NB4 (cell line): ENCODE data around the gene KRTAP3-1.
"Not testable (repeated sequence)": the region's sequence is repeated elsewhere in the genome, so short reads cannot be mapped to it uniquely, and the experiment has no call there.

Source experiments
- MYC ChIP-seq: IDR thresholded peaks from 2 replicates; pipeline ENCODE4 v1.6.1; 2011; ENCODE audit warnings: low read depth, low read length
- POLR2A ChIP-seq: IDR thresholded peaks from 2 replicates; pipeline ENCODE4 v1.6.1; 2011; ENCODE audit warnings: mild to moderate bottlenecking; ENCODE audit not compliant: insufficient read length; ENCODE audit errors: extremely low read depth
- TF ChIP-seq, protein P1 (sequence below): IDR thresholded peaks from one replicate; pipeline ENCODE4 v1.5.1; 2012; ENCODE audit warnings: low read depth, low read length

DNA sequence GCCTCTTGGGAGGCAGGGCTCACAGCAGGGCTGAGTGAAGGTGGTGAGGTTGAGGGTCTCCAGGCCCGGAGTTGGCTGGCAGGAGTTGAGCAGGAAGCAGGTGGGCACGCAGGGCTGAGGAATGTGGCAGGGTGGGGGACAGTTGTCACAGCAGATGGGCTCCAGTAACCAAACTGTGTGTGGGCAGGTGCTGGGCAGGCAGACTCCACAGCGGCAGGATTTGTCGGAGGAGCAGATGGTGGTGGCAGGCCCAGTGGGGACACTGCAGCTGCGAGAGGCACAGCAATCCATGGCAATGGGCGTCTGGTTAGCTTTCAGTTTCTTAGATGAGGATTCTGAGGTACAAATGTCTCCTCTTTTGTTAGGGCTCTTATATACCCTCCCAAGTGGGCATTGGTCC, 9.4 kb downstream of the KRTAP3-1 start, which contains the start of gene KRTAP3-2:
- TF ChIP-seq, protein P1, sequence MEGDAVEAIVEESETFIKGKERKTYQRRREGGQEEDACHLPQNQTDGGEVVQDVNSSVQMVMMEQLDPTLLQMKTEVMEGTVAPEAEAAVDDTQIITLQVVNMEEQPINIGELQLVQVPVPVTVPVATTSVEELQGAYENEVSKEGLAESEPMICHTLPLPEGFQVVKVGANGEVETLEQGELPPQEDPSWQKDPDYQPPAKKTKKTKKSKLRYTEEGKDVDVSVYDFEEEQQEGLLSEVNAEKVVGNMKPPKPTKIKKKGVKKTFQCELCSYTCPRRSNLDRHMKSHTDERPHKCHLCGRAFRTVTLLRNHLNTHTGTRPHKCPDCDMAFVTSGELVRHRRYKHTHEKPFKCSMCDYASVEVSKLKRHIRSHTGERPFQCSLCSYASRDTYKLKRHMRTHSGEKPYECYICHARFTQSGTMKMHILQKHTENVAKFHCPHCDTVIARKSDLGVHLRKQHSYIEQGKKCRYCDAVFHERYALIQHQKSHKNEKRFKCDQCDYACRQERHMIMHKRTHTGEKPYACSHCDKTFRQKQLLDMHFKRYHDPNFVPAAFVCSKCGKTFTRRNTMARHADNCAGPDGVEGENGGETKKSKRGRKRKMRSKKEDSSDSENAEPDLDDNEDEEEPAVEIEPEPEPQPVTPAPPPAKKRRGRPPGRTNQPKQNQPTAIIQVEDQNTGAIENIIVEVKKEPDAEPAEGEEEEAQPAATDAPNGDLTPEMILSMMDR: not testable (repeated sequence)
- TF ChIP-seq MYC, POLR2A: not testable (repeated sequence)
